Measurements from ENCODE around the gene PLXND1.

- TF ChIP-seq YY1 (IDR thresholded peaks at IDR 0.05; ENCODE audit: insufficient read depth, insufficient read length) = no peak
- TF ChIP-seq ZNF274 (IDR thresholded peaks at IDR 0.05; ENCODE audit: low read depth, low read length) = no peak
Measured at GRCh38 chr3:129599073-129599472, 7.4 kb downstream of the PLXND1 start.

Data from NT2/D1 (cell line).